HG03520 (cell line): ENCODE measurements around the gene SPRR2F.
"Not testable (repeated sequence)": the region's sequence is repeated elsewhere in the genome, so short reads cannot be mapped to it uniquely, and the experiment has no call there.

Experiments used
- ATAC-seq: cut with Tn5 transposase; IDR thresholded peaks from one replicate; pipeline ENCODE4 v1.9.1; 2021; ENCODE audit warnings: mild to moderate bottlenecking, moderate library complexity; ENCODE audit not compliant: unreplicated experiment

SPRR2F gene

GRCh38 chr1:153113416-153113815 lies at the start of gene SPRR2F:
SPRR2F (minus strand) TSS chr1:153113516; CDS start chr1:153112733, 783 bp downstream.
- ATAC-seq, result no peak

GRCh38 chr1:153155541-153155940 lies 42.2 kb upstream of the SPRR2F start:
- no peak for ATAC-seq

- ATAC-seq, result no peak
These were observed 39.2 kb upstream of the SPRR2F start for GRCh38 chr1:153152481-153152880.

GRCh38 chr1:153150846-153151245 lies 37.5 kb upstream of the SPRR2F start, which contains the start of gene SPRR2G:
SPRR2G (minus strand) TSS chr1:153150890; CDS start chr1:153150110, 780 bp downstream.
- no peak for ATAC-seq

- ATAC-seq, result no peak
These were observed 28.1 kb upstream of the SPRR2F start for GRCh38 chr1:153141377-153141776.

GRCh38 chr1:153140484-153140883 lies 27.2 kb upstream of the SPRR2F start:
- ATAC-seq, result no peak

- no peak for ATAC-seq
These were observed 20.4 kb upstream of the SPRR2F start for GRCh38 chr1:153133743-153134142.

- no peak for ATAC-seq
These were observed 20.0 kb upstream of the SPRR2F start for GRCh38 chr1:153133267-153133666.

- not testable (repeated sequence) for ATAC-seq
These were observed 15.4 kb upstream of the SPRR2F start for GRCh38 chr1:153128688-153129087.

GRCh38 chr1:153127296-153127695 lies 14.0 kb upstream of the SPRR2F start:
- ATAC-seq, result no peak

GRCh38 chr1:153125536-153125935 lies 12.2 kb upstream of the SPRR2F start:
- no peak for ATAC-seq

GRCh38 chr1:153123793-153124192 lies 10.5 kb upstream of the SPRR2F start:
- ATAC-seq, result not testable (repeated sequence)

- ATAC-seq, result no peak
These were observed 9.6 kb upstream of the SPRR2F start for GRCh38 chr1:153122831-153123421.

- ATAC-seq, result no peak
These were observed 7.6 kb upstream of the SPRR2F start for GRCh38 chr1:153120945-153121344.

GRCh38 chr1:153119491-153119971 lies 6.2 kb upstream of the SPRR2F start:
- no peak for ATAC-seq

- not testable (repeated sequence) for ATAC-seq
These were observed 1.9 kb upstream of the SPRR2F start for GRCh38 chr1:153115264-153115663.

- ATAC-seq, result not testable (repeated sequence)
These were observed 862 bp downstream of the SPRR2F start for GRCh38 chr1:153112454-153112853.

GRCh38 chr1:153100245-153100644 lies 13.1 kb downstream of the SPRR2F start:
- no peak for ATAC-seq

- no peak for ATAC-seq
These were observed 13.8 kb downstream of the SPRR2F start for GRCh38 chr1:153099461-153100045.

- ATAC-seq, result no peak
These were observed 17.6 kb downstream of the SPRR2F start for GRCh38 chr1:153095764-153096163.

GRCh38 chr1:153094426-153094825 lies 18.9 kb downstream of the SPRR2F start, which contains the start of gene SPRR2E:
SPRR2E (minus strand) TSS chr1:153094526; CDS start chr1:153093751, 775 bp downstream.
- ATAC-seq, result no peak

- ATAC-seq, result no peak
These were observed 25.7 kb downstream of the SPRR2F start for GRCh38 chr1:153087652-153088051.
